ENCODE data around the gene GBE1.

DNA sequence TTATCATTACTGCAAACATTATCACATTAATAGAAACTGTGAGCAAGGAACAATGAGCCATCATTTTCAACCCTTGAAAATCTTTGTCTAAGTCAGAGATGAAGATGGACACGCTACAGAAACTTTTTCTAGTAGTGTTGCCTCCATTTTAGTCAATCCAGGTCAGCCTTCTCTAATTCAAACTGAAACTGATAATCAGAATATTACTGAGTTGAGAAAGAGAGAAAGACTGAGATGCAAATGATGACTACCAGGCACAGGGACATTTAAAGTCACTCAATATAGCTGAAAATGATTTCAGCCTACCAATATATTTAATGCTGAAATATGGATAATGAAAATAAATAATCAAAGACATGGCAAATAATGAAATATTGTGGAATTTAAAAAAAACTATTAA lies 261.4 kb downstream of the GBE1 start:
- TF ChIP-seq ATF7 (IDR thresholded peaks at IDR 0.05) (no peak), CTCF (IDR thresholded peaks at IDR 0.05 in 2 of 3, conservative IDR thresholded peaks at IDR 0.05 in 1 of 3; ENCODE audit: insufficient read depth in 2 of 3, low read depth in 1 of 3, low read length in 3 of 3) (no peak), ZNF780A (CRISPR knock-in tag; IDR thresholded peaks at IDR 0.05) (no peak), PRDM10 (IDR thresholded peaks at IDR 0.05; ENCODE audit: partially characterized antibody) (no peak), PTTG1 (tag; IDR thresholded peaks at IDR 0.05; ENCODE audit: low read depth) (no peak), GABPB1 (CRISPR knock-in tag; IDR thresholded peaks at IDR 0.05) (no peak), POLR2A (conservative IDR thresholded peaks at IDR 0.05) (no peak), HCFC1 (IDR thresholded peaks at IDR 0.05; ENCODE audit: low read depth, low read length) (no peak)
